Heart left ventricle (tissue), 16 donors: ENCODE data around the gene HVCN1. TPM values are rescaled to one million over a fixed set of nuclear protein-coding genes. Genes with fewer than 3 reads are reported as not detected.
A peak's percentile ranks its signal among the peaks of the same experiment; 100 is the strongest.

Experiments used
- ATAC-seq, 4 donors: fragments of 200-7000 bp; cut with Tn5 transposase; one replicate each; pipeline ENCODE4 v1.9.1; 2020 to 2022; ENCODE audit warnings: moderate library complexity in 4 of 4, mild to moderate bottlenecking in 3 of 4, moderate number of reproducible peaks in 1 of 4
- DNase-seq, 5 donors: peaks; one replicate each; pipeline ENCODE4 v3.0.0-alpha.2; 2020
- H3K27ac ChIP-seq, 12 donors: fragments of 200-600 bp; sonication (generic) in 4 of 12; one replicate each; pipeline versions ENCODE4 v1.5.0 to v1.8.0; 2016 to 2022; ENCODE audit warnings: mild to moderate bottlenecking in 2 of 12
- H3K27me3 ChIP-seq, 9 donors: fragments of 200-600 bp; sonication (generic) in 2 of 9; one replicate each; pipeline versions ENCODE4 v1.5.1 to v1.8.0; 2016 to 2022; ENCODE audit warnings: mild to moderate bottlenecking in 3 of 9
- H3K36me3 ChIP-seq, 9 donors: fragments of 200-600 bp; sonication (generic) in 2 of 9; one replicate each; pipeline versions ENCODE4 v1.5.0 to v1.8.0; 2018 to 2022; ENCODE audit warnings: mild to moderate bottlenecking in 2 of 9
- H3K4me1 ChIP-seq, 12 donors: fragments of 200-600 bp; sonication (generic) in 4 of 12; one replicate each; pipeline versions ENCODE4 v1.5.0 to v1.8.0; 2016 to 2022; ENCODE audit warnings: mild to moderate bottlenecking in 3 of 12
- H3K4me3 ChIP-seq, 12 donors: fragments of 200-600 bp; sonication (generic) in 4 of 12; one replicate each; pipeline versions ENCODE4 v1.5.0 to v1.8.0; 2017 to 2022; ENCODE audit warnings: mild to moderate bottlenecking in 9 of 12, moderate library complexity in 4 of 12
- H3K9me3 ChIP-seq, 12 donors: fragments of 200-600 bp; sonication (generic) in 4 of 12; one replicate each; pipeline versions ENCODE4 v1.5.0 to v1.8.0; 2016 to 2022; ENCODE audit warnings: mild to moderate bottlenecking in 1 of 12
- POLR2A ChIP-seq, 2 donors: fragments of 450-650 bp; IDR thresholded peaks; one replicate each; pipeline ENCODE4 v1.6.1; 2017; ENCODE audit warnings: antibody characterized with exemption in 2 of 2, mild to moderate bottlenecking in 2 of 2, moderate library complexity in 2 of 2
- WGBS, 4 donors: extraction: QIAGEN DNeasy Blood & Tissue Kit in 2 of 4; methylation state at CpG; one replicate each; pipeline versions ENCODE4 v1.1.5 to v1.1.7; 2013 to 2018; 5-methylcytosine and 5-hydroxymethylcytosine counted together
- intact Hi-C, 10 donors: fragments of 100-400 bp; cut with DNase I; formaldehyde crosslinking; loops; one replicate each; pipeline versions ENCODE4 v1.11.1 to v1.14.2; 2022
- polyA plus RNA-seq, 2 donors: library from polyadenylated mRNA; stranded (reverse); fragments of 200-250 nt; gene quantifications; one replicate each; pipeline ENCODE4 v1.2.3, GENCODE V29; 2013
- total RNA-seq, 9 donors: library from RNA; depleted of rRNA in 2 of 9; stranded (reverse); fragments of >200 nt in 2 of 9; fragmentation: NEBNext Ultra II Directional in 3 of 9; extraction: Animal tissue kit (Norgen Biotek cat#: 25700) in 3 of 9; gene quantifications; one replicate each; pipeline versions ENCODE4 v1.1.0 to v1.2.4, GENCODE V29; 2016 to 2023
- TF ChIP-seq, protein P1 (sequence below), 12 donors: fragments of 200-600 bp; sonication (generic) in 4 of 12; IDR thresholded peaks; one replicate each; pipeline versions ENCODE4 v1.5.0 to v1.8.0; 2018 to 2022; ENCODE audit warnings: antibody characterized with exemption in 12 of 12, mild to moderate bottlenecking in 5 of 12
- donor health status: ischemic (EF 13 %, LVEDD 7.1; RV severe dilation, severe dysfunction).
- donor health status: healthy with polysubstance abuse.
- donor health status: DM: no; HTN: yes; CAD: no.
- donor health status: DM: no; HTN: no; CAD: no.
- donor health status: ischemic (EF 25% LVEDD 6.9; RV normal size, moderate dysfunction).
- donor health status: ischemic (EF 25% LVEDD 5.7; RV mildly dilated, moderate dysfunction).
- donor health status: healthy.
- donor health status: DM: yes; HTN: yes; CAD: no.
- donor health status: ischemic (EF 35%, LVEDD 5.7; RV mildly dilated, moderate dysfunction).
- donor health status: nonischemic (EF 11% LVEDD 7.7; RV severe dilation, severe dysfunction).
- donor health status: DM: yes; HTN: yes; CAD: no.
- donor health status: PGD.
- donor health status: ischemic (EF 29% LVEDD 5.4; RV normal size, mild dysfunction).
- donor health status: nonischemic (EF 23%, LVEDD 6.1; RV moderate dilation, normal function).

The HVCN1 gene
- total and polyA plus RNA-seq, 11 donors, result 4.1 to 55.3 (median 11.8) TPM

DNA sequence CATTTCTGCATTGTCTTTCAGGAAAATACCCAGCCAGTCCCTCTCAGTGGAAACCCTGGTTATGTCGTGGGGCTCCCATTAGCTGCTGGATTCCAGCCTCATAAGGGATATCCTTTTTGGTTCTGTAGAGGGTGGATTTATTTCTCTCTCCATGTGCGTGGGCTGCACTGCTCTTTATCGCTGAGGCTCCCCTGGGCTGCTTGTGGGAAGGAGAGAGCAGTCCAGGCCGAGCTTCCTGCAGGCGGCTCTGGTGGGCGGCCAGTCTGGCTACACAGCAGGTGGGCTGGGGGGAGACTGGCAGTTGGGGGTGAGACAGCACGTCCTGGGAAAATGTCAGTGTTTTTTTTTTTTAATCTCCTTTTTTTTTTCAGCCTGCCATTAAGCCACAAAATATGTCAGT lies 47.4 kb downstream of the HVCN1 start:
- ATAC-seq (peak; percentile 4 to 52 (median 35)), DNase-seq (peak; percentile 47 to 75 (median 63))
- TF ChIP-seq, protein P1, sequence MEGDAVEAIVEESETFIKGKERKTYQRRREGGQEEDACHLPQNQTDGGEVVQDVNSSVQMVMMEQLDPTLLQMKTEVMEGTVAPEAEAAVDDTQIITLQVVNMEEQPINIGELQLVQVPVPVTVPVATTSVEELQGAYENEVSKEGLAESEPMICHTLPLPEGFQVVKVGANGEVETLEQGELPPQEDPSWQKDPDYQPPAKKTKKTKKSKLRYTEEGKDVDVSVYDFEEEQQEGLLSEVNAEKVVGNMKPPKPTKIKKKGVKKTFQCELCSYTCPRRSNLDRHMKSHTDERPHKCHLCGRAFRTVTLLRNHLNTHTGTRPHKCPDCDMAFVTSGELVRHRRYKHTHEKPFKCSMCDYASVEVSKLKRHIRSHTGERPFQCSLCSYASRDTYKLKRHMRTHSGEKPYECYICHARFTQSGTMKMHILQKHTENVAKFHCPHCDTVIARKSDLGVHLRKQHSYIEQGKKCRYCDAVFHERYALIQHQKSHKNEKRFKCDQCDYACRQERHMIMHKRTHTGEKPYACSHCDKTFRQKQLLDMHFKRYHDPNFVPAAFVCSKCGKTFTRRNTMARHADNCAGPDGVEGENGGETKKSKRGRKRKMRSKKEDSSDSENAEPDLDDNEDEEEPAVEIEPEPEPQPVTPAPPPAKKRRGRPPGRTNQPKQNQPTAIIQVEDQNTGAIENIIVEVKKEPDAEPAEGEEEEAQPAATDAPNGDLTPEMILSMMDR (IDR thresholded peaks at IDR 0.05), result no peak
- TF ChIP-seq POLR2A (IDR thresholded peaks at IDR 0.05), result no peak
- H3K4me3 ChIP-seq, result no peak overlapping the region
- peaks cover 0 to 14% (median 3%) of the 10 kb centered on the region in 9 donors for H3K36me3 ChIP-seq
- WGBS, 4 donors, result 43 to 49% (median 46%) methylated on average over 7 of the region's 7 CpGs
- no peaks in the 10 kb centered on the region for H3K9me3 ChIP-seq
- H3K27me3 ChIP-seq, result no peaks in the 10 kb centered on the region
- H3K27ac ChIP-seq, result peak overlapping the region in 9 of 12 donors; percentile 1 to 80 (median 63)
- peaks cover 0 to 35% (median 20%) of the 10 kb centered on the region in 12 donors for H3K4me1 ChIP-seq
- intact Hi-C loops, result loop anchor here in 2 of 10 donors (5.0 kb wide), 1 partner anchor 56 kb away; no protein-coding TSS in a partner anchor

DNA sequence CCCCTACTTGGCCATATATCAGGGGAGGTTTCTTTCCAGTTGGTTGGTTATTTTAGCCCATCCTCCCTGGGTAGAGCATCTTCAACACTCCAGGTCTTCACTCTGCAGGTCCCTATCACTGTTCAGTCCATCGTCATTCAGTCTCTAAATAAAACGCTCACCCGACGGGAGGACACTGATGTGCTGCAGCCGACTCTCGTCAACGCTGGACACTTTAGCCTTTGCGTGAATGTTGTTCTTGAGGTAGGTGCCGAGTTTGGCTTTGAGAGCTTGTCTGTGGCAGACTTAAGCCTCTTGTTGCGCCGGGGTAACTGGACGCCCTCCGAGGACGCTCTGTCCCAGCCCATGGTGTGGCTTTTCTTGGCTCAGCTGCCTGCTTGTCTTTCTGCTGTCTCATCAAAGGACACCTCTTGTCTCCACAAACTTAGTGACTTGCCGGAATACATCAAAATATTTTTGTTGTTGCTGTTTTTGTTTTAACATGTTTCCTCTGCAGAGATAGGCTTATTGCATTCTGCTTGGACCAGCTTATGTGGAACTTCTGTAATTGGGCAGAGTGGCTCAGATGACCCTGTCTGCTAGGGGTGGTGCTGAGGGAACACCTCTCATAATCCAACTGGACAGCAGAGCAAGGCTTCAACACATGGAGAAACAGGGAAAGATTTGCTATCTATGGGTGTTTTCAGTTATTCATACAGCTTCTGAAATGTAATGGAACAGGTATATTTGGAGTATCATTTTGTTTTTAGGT lies 48.5 kb downstream of the HVCN1 start:
- peak overlapping the region in 1 of 12 donors; percentile 10 for H3K4me3 ChIP-seq
- no peaks in the 10 kb centered on the region for H3K9me3 ChIP-seq
- peak overlapping the region; percentile 6 to 80 (median 61) for H3K27ac ChIP-seq
- WGBS, 4 donors, result 44 to 60% (median 58%) methylated on average over 15 of the region's 15 CpGs
- TF ChIP-seq, protein P1 (IDR thresholded peaks at IDR 0.05), result no peak
- peak in 1 of 2 donors; percentile 20 for TF ChIP-seq POLR2A (IDR thresholded peaks at IDR 0.05)
- peaks cover 0 to 10% (median 0%) of the 10 kb centered on the region in 9 donors for H3K36me3 ChIP-seq
- DNase-seq (peak in 4 of 5 donors; percentile 41 to 89 (median 67)), ATAC-seq (peak; percentile 87 to 91 (median 90))
- H3K4me1 ChIP-seq, result peaks cover 0 to 35% (median 20%) of the 10 kb centered on the region in 12 donors
- intact Hi-C loops, result loop anchor here in 2 of 10 donors (5.0 kb wide), 1 partner anchor 57 kb away; no protein-coding TSS in a partner anchor
- no peaks in the 10 kb centered on the region for H3K27me3 ChIP-seq

DNA sequence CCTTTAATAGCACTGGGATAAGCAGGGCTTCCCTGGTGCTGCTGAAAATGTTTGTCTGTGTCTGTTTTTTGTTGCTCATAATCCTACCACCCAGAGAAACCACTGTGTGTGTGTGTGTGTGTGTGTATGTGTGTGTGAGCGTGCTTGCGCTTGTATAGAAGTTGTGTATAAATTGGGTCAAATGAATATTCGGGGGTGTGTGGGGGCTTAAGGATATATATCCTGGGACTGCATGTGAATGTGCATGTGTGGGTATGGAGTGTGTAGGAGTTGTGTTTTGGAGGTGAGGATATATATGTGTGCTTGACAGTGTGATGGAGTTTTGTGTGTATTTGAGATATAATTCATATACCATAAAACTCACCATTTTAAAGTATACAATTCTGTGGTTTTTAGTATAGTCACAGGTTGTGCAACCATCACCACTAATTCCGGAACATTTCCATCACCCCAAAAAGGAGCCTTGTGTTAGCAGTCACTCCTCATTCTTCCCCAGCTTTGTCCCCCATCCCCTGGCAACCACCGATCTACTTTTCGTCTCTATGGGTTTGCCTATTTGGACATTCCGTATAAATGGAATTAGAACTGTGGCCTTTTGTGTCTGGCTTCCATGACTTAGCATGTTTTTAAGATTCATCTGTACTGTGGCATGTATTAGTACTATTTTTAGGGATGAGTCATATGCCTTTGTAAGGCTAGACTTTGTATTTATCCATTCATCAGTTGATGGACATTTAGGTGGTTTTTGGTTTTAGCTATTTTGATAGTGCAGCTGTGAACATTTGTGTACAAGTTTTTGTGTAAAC lies 49.4 kb downstream of the HVCN1 start:
- 82 to 89% (median 83%) methylated on average over 7 of the region's 7 CpGs for WGBS, 4 donors
- H3K27ac ChIP-seq, result peak overlapping the region in 10 of 12 donors; percentile 10 to 80 (median 64)
- TF ChIP-seq POLR2A (IDR thresholded peaks at IDR 0.05), result no peak
- TF ChIP-seq, protein P1 (IDR thresholded peaks at IDR 0.05), result no peak
- peak in 3 of 4 donors; percentile 38 to 54 (median 52) for ATAC-seq
- H3K36me3 ChIP-seq, result peaks cover 0 to 12% (median 0%) of the 10 kb centered on the region in 9 donors
- no peak for DNase-seq
- H3K4me3 ChIP-seq, result no peak overlapping the region
- no peaks in the 10 kb centered on the region for H3K9me3 ChIP-seq
- intact Hi-C loops, result loop anchor here in 3 of 10 donors (5.0 to 10.0 kb wide), 2 partner anchors 58 to 185 kb away; no protein-coding TSS in a partner anchor
- H3K4me1 ChIP-seq, result peaks cover 0 to 35% (median 20%) of the 10 kb centered on the region in 12 donors
- H3K27me3 ChIP-seq, result no peaks in the 10 kb centered on the region
